OCI-LY7 (cell line): ENCODE measurements around the gene BPIFB4. TPM values are rescaled to one million over a fixed set of nuclear protein-coding genes. Genes with fewer than 3 reads are reported as not detected.

ENCODE experiments used
- BruUV-seq: library from RNA; stranded (reverse); fragments of 400-500 nt; replicated peaks from 2 replicates; lab custom pipeline; 2021; lab: Mats Ljungman, UMichigan
- CTCF ChIA-PET: fragments of 300-600 bp; sonication (Branson Sonifier 250); formaldehyde crosslinking; loops from one replicate; lab custom pipeline; 2022; ENCODE audit warnings: antibody characterized with exemption; ENCODE audit not compliant: unreplicated experiment; lab: Charles Lee
- POLR2A ChIA-PET: fragments of 300-600 bp; sonication (Branson Sonifier 250); formaldehyde crosslinking; loops from one replicate; lab custom pipeline; 2022; ENCODE audit warnings: antibody characterized with exemption; lab: Charles Lee
- DNase-seq: peaks from one replicate; pipeline ENCODE4 v3.0.0-alpha.2; 2015; ENCODE audit warnings: low spot score
- H2AFZ ChIP-seq: fragments of 200-600 bp; sonication (generic), shearing (Covaris generic); 2 replicates; pipeline ENCODE4 v1.6.1; 2014; ENCODE audit warnings: mild to moderate bottlenecking, antibody characterized with exemption, low read length, moderate library complexity
- H3K27ac ChIP-seq: fragments of 200-600 bp; sonication (generic); 2 replicates; pipeline ENCODE4 v1.5.1; 2014; ENCODE audit warnings: mixed run types, low read depth, mild to moderate bottlenecking, moderate library complexity, low read length, inconsistent platforms; ENCODE audit not compliant: poor library complexity, severe bottlenecking
- H3K36me3 ChIP-seq: fragments of 200-600 bp; sonication (generic); 2 replicates; pipeline ENCODE4 v1.6.1; 2014; ENCODE audit warnings: mild to moderate bottlenecking, antibody characterized with exemption, low read length, moderate library complexity, mixed read lengths; ENCODE audit not compliant: insufficient read depth
- H3K4me1 ChIP-seq: fragments of 200-600 bp; sonication (generic); 2 replicates; pipeline ENCODE4 v1.5.1; 2014; ENCODE audit warnings: mild to moderate bottlenecking, low read length; ENCODE audit not compliant: insufficient read depth, poor library complexity, severe bottlenecking
- H3K4me2 ChIP-seq: fragments of 200-600 bp; sonication (generic); 2 replicates; pipeline ENCODE4 v1.6.1; 2014; ENCODE audit warnings: mild to moderate bottlenecking, low read length
- H3K4me3 ChIP-seq: fragments of 200-600 bp; sonication (generic); 2 replicates; pipeline ENCODE4 v1.5.1; 2014; ENCODE audit warnings: mild to moderate bottlenecking, low read depth, low read length; ENCODE audit not compliant: poor library complexity, severe bottlenecking
- H3K79me2 ChIP-seq: fragments of 200-600 bp; sonication (generic); 2 replicates; pipeline ENCODE4 v1.6.1; 2016; ENCODE audit warnings: low read depth, mild to moderate bottlenecking, low read length, moderate library complexity, mixed read lengths; ENCODE audit not compliant: insufficient read depth
- H3K9me2 ChIP-seq: fragments of 200-600 bp; sonication (generic); 2 replicates; pipeline ENCODE4 v1.6.1; 2016; ENCODE audit warnings: mild to moderate bottlenecking, low read length, mixed read lengths; ENCODE audit not compliant: insufficient read depth
- H3K9me3 ChIP-seq: fragments of 200-600 bp; sonication (generic); 2 replicates; pipeline ENCODE4 v1.6.1; 2014; ENCODE audit warnings: mild to moderate bottlenecking, mixed run types, low read length, mixed read lengths
- H4K20me1 ChIP-seq: fragments of 200-600 bp; sonication (generic); 2 replicates; pipeline ENCODE4 v1.6.1; 2014; ENCODE audit warnings: mild to moderate bottlenecking, antibody characterized with exemption, low read length, moderate library complexity, mixed read lengths; ENCODE audit not compliant: insufficient read depth
- CTCF ChIP-seq: fragments of 200-600 bp; sonication (generic); conservative IDR thresholded peaks from 2 replicates; pipeline ENCODE4 v1.5.1; 2014; ENCODE audit warnings: mild to moderate bottlenecking, antibody characterized with exemption, low read length, moderate library complexity, mixed read lengths
- EZH2phosphoT487 ChIP-seq: fragments of 200-600 bp; sonication (generic); IDR thresholded peaks from 2 replicates; pipeline ENCODE4 v1.6.1; 2018; ENCODE audit warnings: low read depth, borderline replicate concordance, mild to moderate bottlenecking, mixed run types, antibody characterized with exemption, low read length, moderate library complexity, mixed read lengths
- intact Hi-C: fragments of 100-400 bp; cut with micrococcal nuclease; formaldehyde crosslinking; loops from one replicate; pipeline ENCODE4 v1.10.0; 2022; ENCODE audit not compliant: unreplicated experiment
- total RNA-seq, 2 experiments: library from RNA; depleted of rRNA in 1 of 2; stranded (reverse); fragments of >200 nt in 1 of 2; shearing (Covaris generic) in 1 of 2; gene quantifications; 2 replicates each; pipeline ENCODE4 v1.2.3, GENCODE V29; 2014 to 2022

Gene BPIFB4
- total RNA-seq, 2 experiments from 2014 or later = not detected

- CTCF ChIA-PET = no interaction called here
- no TSS peak for BruUV-seq
- H3K4me2 ChIP-seq = no peak overlapping the region
- intact Hi-C loops = no loop called here
- H3K9me3 ChIP-seq = no peaks in the 10 kb centered on the region
- no peaks in the 10 kb centered on the region for H4K20me1 ChIP-seq
- no peaks in the 10 kb centered on the region for H3K9me2 ChIP-seq
- no peak for DNase-seq
- no peaks in the 10 kb centered on the region for H3K4me1 ChIP-seq
- no peaks in the 10 kb centered on the region for H3K36me3 ChIP-seq
- H3K79me2 ChIP-seq = no peaks in the 10 kb centered on the region
- peak; percentile 52 for TF ChIP-seq CTCF
- no peak for TF ChIP-seq EZH2phosphoT487
- no peak overlapping the region for H3K27ac ChIP-seq
- H3K4me3 ChIP-seq = no peak overlapping the region
- no peak overlapping the region for H2AFZ ChIP-seq
- POLR2A ChIA-PET = no interaction called here
These were observed 2.6 kb upstream of the BPIFB4 start for GRCh38 chr20:33076662-33077372.

GRCh38 chr20:33081411-33082154 is 2.1 kb downstream of the BPIFB4 start:
- Histone ChIP-seq H2AFZ (no peak overlapping the region), H3K36me3 (no peaks in the 10 kb centered on the region), H3K27ac (no peak overlapping the region), H4K20me1 (no peaks in the 10 kb centered on the region), H3K9me2 (no peaks in the 10 kb centered on the region), H3K9me3 (no peaks in the 10 kb centered on the region), H3K4me2 (no peak overlapping the region), H3K79me2 (no peaks in the 10 kb centered on the region), H3K4me1 (no peaks in the 10 kb centered on the region), H3K4me3 (no peak overlapping the region)
- no peak for TF ChIP-seq EZH2phosphoT487
- TF ChIP-seq CTCF = no peak
- ChIA-PET CTCF (no interaction called here), POLR2A (no interaction called here)
- intact Hi-C loops = no loop called here
- DNase-seq = no peak
- BruUV-seq = no TSS peak

GRCh38 chr20:33082546-33082945 is 3.1 kb downstream of the BPIFB4 start:
- Histone ChIP-seq H3K27ac (no peak overlapping the region), H3K4me2 (no peak overlapping the region), H2AFZ (no peak overlapping the region), H3K9me3 (no peaks in the 10 kb centered on the region), H3K4me1 (no peaks in the 10 kb centered on the region), H3K9me2 (no peaks in the 10 kb centered on the region), H3K36me3 (no peaks in the 10 kb centered on the region), H4K20me1 (no peaks in the 10 kb centered on the region), H3K4me3 (no peak overlapping the region), H3K79me2 (no peaks in the 10 kb centered on the region)
- ChIA-PET CTCF (no interaction called here), POLR2A (no interaction called here)
- TF ChIP-seq EZH2phosphoT487 = no peak
- no peak for DNase-seq
- intact Hi-C loops = no loop called here
- no TSS peak for BruUV-seq
